GM23338 (cell line): Measurements from ENCODE around the gene PRKAR1B. TPM values are rescaled to one million over a fixed set of nuclear protein-coding genes. Genes with fewer than 3 reads are reported as not detected.

Source experiments
- ATAC-seq: fragments of 200-7000 bp; cut with Tn5 transposase; 3 replicates; pipeline ENCODE4 v1.9.1; 2020
- DNase-seq: peaks from one replicate; pipeline ENCODE4 v3.0.0-alpha.2; 2015; ENCODE audit warnings: low spot score
- H2AFZ ChIP-seq: fragments of 200-600 bp; sonication (generic); 2 replicates; pipeline ENCODE4 v1.8.0; 2016; ENCODE audit warnings: antibody characterized with exemption, mild to moderate bottlenecking, moderate library complexity
- H3F3A ChIP-seq: fragments of 200-600 bp; sonication (generic); replicated peaks from 2 replicates; pipeline ENCODE4 v1.8.0; 2017; ENCODE audit warnings: antibody characterized with exemption, mixed run types, low read depth
- H3K27ac ChIP-seq: fragments of 200-600 bp; sonication (generic); 2 replicates; pipeline ENCODE4 v1.6.1; 2016; ENCODE audit warnings: low read depth
- H3K27me3 ChIP-seq: fragments of 200-600 bp; sonication (generic); 2 replicates; pipeline ENCODE4 v1.8.0; 2016; ENCODE audit warnings: mild to moderate bottlenecking, mixed run types, moderate library complexity; ENCODE audit not compliant: insufficient read depth
- H3K36me3 ChIP-seq: fragments of 200-600 bp; sonication (generic); 2 replicates; pipeline ENCODE4 v1.8.0; 2016; ENCODE audit warnings: mild to moderate bottlenecking; ENCODE audit not compliant: insufficient read depth
- H3K4me1 ChIP-seq: fragments of 200-600 bp; sonication (generic); 2 replicates; pipeline ENCODE4 v1.8.0; 2016; ENCODE audit warnings: mild to moderate bottlenecking, moderate library complexity; ENCODE audit not compliant: insufficient read depth
- H3K4me2 ChIP-seq: fragments of 200-600 bp; sonication (generic); 2 replicates; pipeline ENCODE4 v1.7.1; 2017; ENCODE audit warnings: mixed run types
- H3K4me3 ChIP-seq: fragments of 200-600 bp; sonication (generic); 2 replicates; pipeline ENCODE4 v1.6.1; 2016; ENCODE audit warnings: mixed run types
- H3K79me2 ChIP-seq: fragments of 200-600 bp; sonication (generic); replicated peaks from 2 replicates; pipeline ENCODE4 v1.8.0; 2017; ENCODE audit warnings: mild to moderate bottlenecking; ENCODE audit not compliant: insufficient read depth
- H3K9me2 ChIP-seq: fragments of 200-600 bp; sonication (generic); 2 replicates; pipeline ENCODE4 v1.8.0; 2017; ENCODE audit not compliant: insufficient read depth
- H4K20me1 ChIP-seq: fragments of 200-600 bp; sonication (generic); replicated peaks from 2 replicates; pipeline ENCODE4 v1.8.0; 2017; ENCODE audit warnings: mild to moderate bottlenecking; ENCODE audit not compliant: insufficient read depth
- H3K27ac Mint-ChIP-seq: 2 replicates; pipeline ENCODE4 v1.8.0; 2020; ENCODE audit warnings: inconsistent platforms, mild to moderate bottlenecking, moderate library complexity, mixed read lengths
- H3K27me3 Mint-ChIP-seq: 3 replicates; pipeline ENCODE4 v1.8.0; 2022; ENCODE audit warnings: low read depth, mild to moderate bottlenecking, moderate library complexity, mixed read lengths, inconsistent platforms; ENCODE audit not compliant: insufficient read depth, poor library complexity
- H3K36me3 Mint-ChIP-seq: 3 replicates; pipeline ENCODE4 v1.8.0; 2021; ENCODE audit warnings: low read depth, mild to moderate bottlenecking, inconsistent platforms, moderate library complexity, mixed read lengths
- H3K4me1 Mint-ChIP-seq: 3 replicates; pipeline ENCODE4 v1.8.0; 2020; ENCODE audit warnings: mild to moderate bottlenecking, inconsistent platforms, mixed read lengths
- H3K4me3 Mint-ChIP-seq: 3 replicates; pipeline ENCODE4 v1.8.0; 2021; ENCODE audit warnings: moderate library complexity, mild to moderate bottlenecking, inconsistent platforms, mixed read lengths
- H3K9me3 Mint-ChIP-seq: 3 replicates; pipeline ENCODE4 v1.8.0; 2020; ENCODE audit warnings: moderate library complexity, mild to moderate bottlenecking, inconsistent platforms, mixed read lengths
- CREB1 ChIP-seq: fragments of 250-450 bp; sonication (Bioruptor Pico); IDR thresholded peaks from 2 replicates; pipeline ENCODE4 v1.5.0; 2020; ENCODE audit warnings: low read depth, mild to moderate bottlenecking, moderate library complexity
- CTCF ChIP-seq, 2 experiments: fragments of 200-600 bp in 1 of 2; sonication (generic) in 1 of 2; conservative IDR thresholded peaks; 2 replicates each; pipeline versions ENCODE4 v1.5.1 to v1.6.1; 2016 to 2017; ENCODE audit warnings: antibody characterized with exemption in 2 of 2, low read depth in 2 of 2, mild to moderate bottlenecking in 2 of 2, moderate library complexity in 1 of 2
- EZH2 ChIP-seq: fragments of 200-600 bp; sonication (generic); IDR thresholded peaks from one replicate; pipeline ENCODE4 v1.8.0; 2017; ENCODE audit warnings: antibody characterized with exemption, mild to moderate bottlenecking, low read depth; ENCODE audit not compliant: unreplicated experiment
- JUNB ChIP-seq: IDR thresholded peaks from one replicate; pipeline ENCODE4 v1.6.1; 2016; ENCODE audit warnings: antibody characterized with exemption; ENCODE audit not compliant: unreplicated experiment
- NANOG ChIP-seq: IDR thresholded peaks from 2 replicates; pipeline ENCODE4 v1.6.1; 2016; ENCODE audit warnings: antibody characterized with exemption, borderline replicate concordance
- REST ChIP-seq: IDR thresholded peaks from one replicate; pipeline ENCODE4 v1.6.1; 2018; ENCODE audit warnings: antibody characterized with exemption; ENCODE audit not compliant: unreplicated experiment
- ZNF114 ChIP-seq: fragments of 250-450 bp; sonication (Bioruptor Pico); IDR thresholded peaks from 2 replicates; pipeline ENCODE4 v1.5.0; 2020; ENCODE audit warnings: mild to moderate bottlenecking, moderate library complexity
- ZNF331 ChIP-seq: fragments of 250-450 bp; sonication (Bioruptor Pico); IDR thresholded peaks from 2 replicates; pipeline ENCODE4 v1.5.0; 2020; ENCODE audit warnings: low read depth, mild to moderate bottlenecking, moderate library complexity
- ZNF462 ChIP-seq: fragments of 250-450 bp; sonication (Bioruptor Pico); IDR thresholded peaks from 2 replicates; pipeline ENCODE4 v1.5.0; 2020; ENCODE audit warnings: mild to moderate bottlenecking, moderate library complexity
- polyA plus RNA-seq: library from polyadenylated mRNA; unstranded; fragments of >200 nt; fragmentation: Nextera tagmentation; extraction: Ambion mirVana; gene quantifications from 2 replicates; pipeline ENCODE4 v1.2.1, GENCODE V29; 2016
- total RNA-seq: library from RNA; depleted of rRNA; stranded (reverse); fragments of >200 nt; shearing (Covaris generic); gene quantifications from 2 replicates; pipeline ENCODE4 v1.2.3, GENCODE V29; 2014

Gene PRKAR1B
- total and polyA plus RNA-seq, 2 experiments from 2014 or later = 35.7 to 36.7 TPM

- TF ChIP-seq CREB1 (CRISPR knock-in tag) (no peak), CTCF (conservative IDR thresholded peaks at IDR 0.05; ENCODE audit: low read depth in 2 of 2) (no peak)
These were observed 50.1 kb downstream of the PRKAR1B start (continued) for GRCh38 chr7:676972-677385.

DNA sequence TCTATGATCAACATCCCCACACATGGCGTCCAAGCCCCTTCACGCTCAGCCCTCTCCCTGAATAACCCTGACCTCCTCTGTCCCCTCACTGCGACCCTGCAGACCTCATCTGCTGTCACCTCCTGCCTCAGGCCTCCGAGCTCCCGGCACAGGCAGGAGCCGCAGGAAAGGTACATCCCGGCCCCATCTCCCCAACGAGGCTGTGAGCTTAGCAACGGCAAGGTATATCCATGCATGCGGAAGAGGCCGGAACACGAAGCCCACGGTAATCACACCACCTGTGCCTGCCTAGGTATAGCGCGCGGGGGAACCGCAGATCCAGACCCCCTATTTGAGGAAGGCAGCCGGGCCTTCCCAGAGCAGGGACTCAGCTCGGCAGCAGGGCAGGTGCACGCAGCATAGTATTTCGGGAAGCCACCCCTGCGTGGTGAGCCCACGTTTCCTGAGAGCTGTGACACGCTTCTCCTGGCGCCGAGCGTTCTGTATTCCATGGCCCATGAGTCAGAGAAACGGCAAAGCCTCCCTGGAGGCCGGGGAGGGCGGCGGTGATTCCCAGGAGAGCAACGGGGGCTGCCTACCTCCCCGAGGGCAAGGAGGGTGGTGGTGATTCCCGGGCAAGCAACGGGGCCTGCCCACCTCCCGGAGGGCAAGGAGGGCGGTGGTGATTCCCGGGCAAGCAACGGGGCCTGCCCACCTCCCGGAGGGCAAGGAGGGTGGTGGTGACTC is 50.7 kb downstream of the PRKAR1B start:
- peaks cover 2% of the 10 kb centered on the region; the same call in 1 of the 2 replicates for H3F3A ChIP-seq
- TF ChIP-seq EZH2 = no peak
- no peak for TF ChIP-seq JUNB
- no peak for TF ChIP-seq REST
- TF ChIP-seq ZNF462 (CRISPR knock-in tag) = no peak
- TF ChIP-seq ZNF114 (CRISPR knock-in tag) = no peak
- no peak for TF ChIP-seq NANOG
- TF ChIP-seq ZNF331 = no peak
- H4K20me1 ChIP-seq = no peaks in the 10 kb centered on the region
- H3K36me3 Mint-ChIP-seq = peaks cover 79% of the 10 kb centered on the region
- ATAC-seq (no peak), DNase-seq (no peak)
- no peaks in the 10 kb centered on the region for H3K27me3 ChIP-seq
- no peaks in the 10 kb centered on the region for H3K4me1 ChIP-seq
- H3K4me3 ChIP-seq = no peak overlapping the region
- H3K27ac Mint-ChIP-seq = no peak overlapping the region
- H3K79me2 ChIP-seq = peaks cover 3% of the 10 kb centered on the region; the same call in 1 of the 2 replicates
- H2AFZ ChIP-seq = no peak overlapping the region
- no peak overlapping the region for H3K4me3 Mint-ChIP-seq
- H3K4me1 Mint-ChIP-seq = no peaks in the 10 kb centered on the region
- H3K4me2 ChIP-seq = no peak overlapping the region
- peaks cover 17% of the 10 kb centered on the region for H3K9me3 Mint-ChIP-seq
- peaks cover 10% of the 10 kb centered on the region for H3K27me3 Mint-ChIP-seq
- H3K9me2 ChIP-seq = 0 out of 2 replicates have a peak, but pooled peaks cover 2% of the 10 kb centered on the region
- peaks cover 8% of the 10 kb centered on the region; the same call in 1 of the 2 replicates for H3K36me3 ChIP-seq
- no peak overlapping the region for H3K27ac ChIP-seq
